IMR-90 (cell line): ENCODE data around the gene FYB2. TPM values are rescaled to one million over a fixed set of nuclear protein-coding genes. Genes with fewer than 3 reads are reported as not detected.

ENCODE experiments used
- ATAC-seq: fragments of 200-7000 bp; cut with Tn5 transposase; 2 replicates; pipeline ENCODE4 v1.9.1; 2020; ENCODE audit warnings: low read depth, mild to moderate bottlenecking, moderate library complexity
- BruUV-seq: library from RNA; stranded (reverse); fragments of 400-500 nt; replicated peaks from 2 replicates; lab custom pipeline; 2021; lab: Mats Ljungman, UMichigan
- CTCF ChIA-PET: fragments of 300-600 bp; formaldehyde crosslinking; extraction: SDS; loops from one replicate; lab custom pipeline; 2021; ENCODE audit warnings: antibody characterized with exemption; lab: Yijun Ruan, JAX
- POLR2A ChIA-PET: fragments of 300-600 bp; sonication (Branson Sonifier 250); formaldehyde crosslinking; loops from one replicate; lab custom pipeline; 2022; ENCODE audit warnings: antibody characterized with exemption; ENCODE audit not compliant: unreplicated experiment; lab: Charles Lee
- DNase-seq: peaks from one replicate; pipeline ENCODE4 v3.0.0; 2013
- H2AFZ ChIP-seq: replicated peaks from 2 replicates; pipeline ENCODE3; 2013; ENCODE audit warnings: low read length, mild to moderate bottlenecking; ENCODE audit not compliant: poor library complexity
- H2AK5ac ChIP-seq: 2 replicates; pipeline ENCODE4 v1.6.1; 2013; ENCODE audit warnings: low read depth, low read length, inconsistent platforms
- H2AK9ac ChIP-seq: replicated peaks from 2 replicates; pipeline ENCODE3; 2013; ENCODE audit warnings: mild to moderate bottlenecking, low read depth, low read length, moderate library complexity; ENCODE audit not compliant: poor library complexity
- H2BK120ac ChIP-seq: 2 replicates; pipeline ENCODE4 v1.6.1; 2013; ENCODE audit warnings: low read depth, low read length, inconsistent platforms
- H2BK15ac ChIP-seq: 3 replicates; pipeline ENCODE4 v1.6.1; 2013; ENCODE audit warnings: low read depth, low read length, inconsistent platforms
- H2BK20ac ChIP-seq: 2 replicates; pipeline ENCODE4 v1.6.1; 2013; ENCODE audit warnings: low read depth, mild to moderate bottlenecking, inconsistent platforms, low read length, moderate library complexity
- H2BK5ac ChIP-seq: 2 replicates; pipeline ENCODE4 v1.6.1; 2013; ENCODE audit warnings: mild to moderate bottlenecking, low read depth, low read length, inconsistent platforms; ENCODE audit not compliant: poor library complexity, severe bottlenecking
- H3K14ac ChIP-seq: replicated peaks from 2 replicates; pipeline ENCODE4 v1.6.1; 2013; ENCODE audit warnings: low read depth, low read length, inconsistent platforms
- H3K18ac ChIP-seq: 2 replicates; pipeline ENCODE4 v1.6.1; 2013; ENCODE audit warnings: low read depth, low read length, control low read depth
- H3K23ac ChIP-seq: 2 replicates; pipeline ENCODE4 v1.6.1; 2013; ENCODE audit warnings: low read depth, low read length, inconsistent platforms
- H3K27ac ChIP-seq: 2 replicates; pipeline ENCODE4 v1.5.1; 2013; ENCODE audit warnings: mild to moderate bottlenecking, control low read depth, low read length; ENCODE audit not compliant: insufficient read depth
- H3K27me3 ChIP-seq: 2 replicates; pipeline ENCODE4 v1.6.1; 2013; ENCODE audit warnings: low read length; ENCODE audit not compliant: control insufficient read depth, insufficient read depth
- H3K36me3 ChIP-seq: 2 replicates; pipeline ENCODE4 v1.6.1; 2013; ENCODE audit warnings: low read length, mixed read lengths; ENCODE audit not compliant: control insufficient read depth, insufficient read depth
- H3K4ac ChIP-seq: 2 replicates; pipeline ENCODE4 v1.6.1; 2013; ENCODE audit warnings: low read depth, low read length, inconsistent platforms
- H3K4me1 ChIP-seq: 2 replicates; pipeline ENCODE4 v1.6.1; 2013; ENCODE audit warnings: low read length, mixed read lengths; ENCODE audit not compliant: control insufficient read depth, insufficient read depth
- H3K4me2 ChIP-seq: 2 replicates; pipeline ENCODE4 v1.6.1; 2013; ENCODE audit warnings: low read depth, mild to moderate bottlenecking, control low read depth, low read length, moderate library complexity
- H3K4me3 ChIP-seq: 2 replicates; pipeline ENCODE4 v1.5.1; 2013; ENCODE audit warnings: low read depth, mild to moderate bottlenecking, control low read depth, low read length, moderate library complexity; ENCODE audit not compliant: insufficient read depth
- H3K56ac ChIP-seq: 2 replicates; pipeline ENCODE4 v1.6.1; 2013; ENCODE audit warnings: low read length, inconsistent platforms; ENCODE audit not compliant: insufficient read depth; ENCODE audit errors: extremely low read depth
- H3K79me1 ChIP-seq, 2 experiments: 2 replicates each; pipeline ENCODE4 v1.6.1; 2013; ENCODE audit warnings: low read length in 2 of 2, inconsistent platforms in 1 of 2, low read depth in 1 of 2
- H3K9ac ChIP-seq: 2 replicates; pipeline ENCODE4 v1.6.1; 2013; ENCODE audit warnings: low read depth, low read length, control low read depth
- H3K9me1 ChIP-seq: 2 replicates; pipeline ENCODE4 v1.6.1; 2013; ENCODE audit warnings: low read length, inconsistent platforms; ENCODE audit not compliant: insufficient read depth
- H3K9me3 ChIP-seq: 2 replicates; pipeline ENCODE4 v1.6.1; 2013; ENCODE audit warnings: low read length; ENCODE audit not compliant: control insufficient read depth, insufficient read depth
- H4K20me1 ChIP-seq: 2 replicates; pipeline ENCODE4 v1.6.1; 2013; ENCODE audit warnings: low read length, inconsistent platforms; ENCODE audit not compliant: insufficient read depth
- H4K5ac ChIP-seq: 2 replicates; pipeline ENCODE4 v1.6.1; 2013; ENCODE audit warnings: mild to moderate bottlenecking, low read depth, low read length, control low read depth
- H4K8ac ChIP-seq, 2 experiments: 2 replicates each; pipeline ENCODE4 v1.6.1; 2013; ENCODE audit warnings: low read depth in 2 of 2, low read length in 2 of 2, control low read depth in 1 of 2, inconsistent platforms in 1 of 2
- H4K91ac ChIP-seq: 2 replicates; pipeline ENCODE4 v1.6.1; 2013; ENCODE audit warnings: low read depth, low read length, inconsistent platforms; ENCODE audit not compliant: insufficient read depth
- BHLHE40 ChIP-seq: fragments of 150-350 bp; IDR thresholded peaks from 2 replicates; pipeline ENCODE4 v1.6.1; 2016; ENCODE audit warnings: mild to moderate bottlenecking, low read depth, low read length
- FOS ChIP-seq: fragments of 150-350 bp; IDR thresholded peaks from 2 replicates; pipeline ENCODE4 v1.6.1; 2016; ENCODE audit warnings: low read depth, low read length
- WGBS, 2 experiments: methylation state at CpG; one replicate each; pipeline versions ENCODE4 v1.1.5 to v1.1.7; 2013; ENCODE audit warnings: missing lambda C conversion rate in 2 of 2; ENCODE audit not compliant: insufficient read length in 1 of 2; ENCODE audit errors: extremely low coverage in 2 of 2; 5-methylcytosine and 5-hydroxymethylcytosine counted together
- dilution Hi-C: fragments of 300-500 bp; cut with HindIII; formaldehyde crosslinking; loops from one replicate; pipeline ENCODE4 v1.14.3; 2018; ENCODE audit warnings: low sequenced_read_pairs; ENCODE audit not compliant: unreplicated experiment
- in situ Hi-C: fragments of 300-500 bp; cut with MboI; formaldehyde crosslinking; loops from 3 replicates; pipeline ENCODE4 v1.14.3; 2019; ENCODE audit warnings: low sequenced_read_pairs, inconsistent platforms, mixed read lengths
- intact Hi-C: fragments of 100-400 bp; cut with micrococcal nuclease; formaldehyde crosslinking; loops from 2 replicates; pipeline ENCODE4 v1.10.0; 2022
- polyA plus RNA-seq, 3 experiments: library from polyadenylated mRNA; depleted of rRNA; stranded (reverse); fragments of >200 nt; gene quantifications; 2 replicates each; pipeline ENCODE4 v1.2.3, GENCODE V29; 2012; ENCODE audit warnings: low replicate concordance in 1 of 3
- total RNA-seq: library from RNA; depleted of rRNA; stranded (reverse); fragments of >200 nt; gene quantifications from 2 replicates; pipeline ENCODE4 v1.2.3, GENCODE V29; 2012

The FYB2 gene
- total and polyA plus RNA-seq, 2 of the 4 experiments (the other 2 are of a cell fraction) = under 0.01 TPM; not detected in 1

GRCh38 chr1:56688522-56689026, 130.6 kb downstream of the FYB2 start:
- Histone ChIP-seq H2AK9ac (no peak overlapping the region), H3K9me1 (no peaks in the 10 kb centered on the region; the same call in 1 of the 2 replicates), H3K9ac (no peak overlapping the region), H4K5ac (no peak overlapping the region), H4K8ac (no peak overlapping the region), H3K14ac (no peak overlapping the region), H3K4ac (no peak overlapping the region), H2BK120ac (no peak overlapping the region), H2BK15ac (no peak overlapping the region), H3K23ac (no peak overlapping the region), H3K27me3 (no peaks in the 10 kb centered on the region), H2AK5ac (no peak overlapping the region), H3K9me3 (no peaks in the 10 kb centered on the region), H4K20me1 (no peaks in the 10 kb centered on the region), H3K56ac (no peak overlapping the region), H3K18ac (no peak overlapping the region), H2BK20ac (0 out of 2 replicates have a peak overlapping the region, but pooled peaks have one; percentile 30), H4K91ac (no peak overlapping the region), H3K79me1 (no peaks in the 10 kb centered on the region), H2AFZ (no peak overlapping the region), H3K4me1 (peaks cover 4% of the 10 kb centered on the region), H2BK5ac (peak overlapping the region; percentile 57), H3K36me3 (no peaks in the 10 kb centered on the region), H3K4me2 (peak overlapping the region; percentile 23; the same call in 1 of the 2 replicates), H3K4me3 (no peak overlapping the region), H3K27ac (no peak overlapping the region)
- ChIA-PET CTCF (no interaction called here), POLR2A (no interaction called here)
- WGBS, 2 experiments = no CpG with 5 or more reads among the region's 3 CpGs
- peak; percentile 83 for TF ChIP-seq FOS
- no peak for TF ChIP-seq BHLHE40
- peak; percentile 76 for ATAC-seq
- dilution Hi-C loops (no loop called here), intact Hi-C loops (no loop called here), in situ Hi-C loops (no loop called here)
- BruUV-seq = no TSS peak
- DNase-seq = peak; percentile 84
